ENCODE measurements around the gene PKP2. TPM values are rescaled to one million over a fixed set of nuclear protein-coding genes. Genes with fewer than 3 reads are reported as not detected.
A peak's percentile ranks its signal among the peaks of the same experiment; 100 is the strongest.

Gene PKP2
- total RNA-seq, 1 donor from 2014 or later, result not detected

DNA sequence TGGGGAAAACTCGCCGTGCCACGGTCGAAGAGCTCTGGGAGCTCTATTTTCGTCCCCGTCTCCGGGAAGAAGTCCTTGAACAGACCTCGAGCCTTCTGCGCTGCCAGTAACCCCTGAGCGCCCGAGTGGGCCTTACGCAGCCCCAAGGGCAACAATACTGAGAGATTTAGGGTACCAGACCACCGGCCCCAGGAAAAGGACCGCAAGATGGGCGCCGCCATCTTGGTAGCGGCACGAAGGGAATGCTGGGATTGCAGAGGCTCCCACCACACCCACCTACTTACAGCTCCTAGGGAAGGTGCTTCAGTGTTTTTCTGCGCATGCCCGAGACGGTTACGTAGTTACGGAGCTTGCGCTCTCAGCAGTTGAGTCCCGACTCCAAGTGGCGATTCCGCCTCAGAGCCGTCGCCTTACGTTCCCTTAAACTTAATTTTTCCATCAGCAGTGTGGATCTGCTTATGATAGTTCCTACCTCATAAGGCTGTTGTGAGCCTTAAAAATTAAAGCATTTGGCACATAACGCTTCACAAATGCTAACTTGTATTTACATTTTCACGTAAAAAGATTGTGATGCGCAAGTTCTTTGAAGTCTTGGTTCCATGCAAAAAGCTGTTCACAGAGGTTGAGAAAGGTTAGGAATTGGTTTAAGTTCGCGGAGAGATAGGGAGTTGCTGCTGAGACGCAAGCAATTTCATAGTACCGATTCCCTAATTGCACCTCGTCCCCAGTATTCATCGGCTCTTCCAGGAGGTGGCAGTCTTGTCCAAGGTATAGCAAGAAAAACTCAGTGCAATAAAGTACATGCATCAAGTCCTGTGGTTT lies 140.7 kb downstream of the PKP2 start, which contains the start of gene YARS2:
Gene YARS2, minus strand, starts transcription at position 244 of the 822 bp plus-strand sequence. Its CDS starts 23 bp downstream, at position 221.
- TF ChIP-seq CTCF (IDR thresholded peaks at IDR 0.05), result no peak
- ChIA-PET POLR2A (interaction anchor here (0.6 to 2.0 kb wide), 12 partner anchors 10 to 1430 kb away, joined by 3 to 77 read pairs (median 4); partner anchors contain the start of genes ALG10, DNM1L and SINHCAF), CTCF (interaction anchor here (0.7 to 3.5 kb wide), 14 partner anchors 11 to 1482 kb away, joined by 3 to 51 read pairs (median 4); partner anchors contain the start of gene ALG10)
- DNase-seq (peak; percentile 75), ATAC-seq (ENCODE audit: low read depth) (peak; percentile 87)
- Mint-ChIP-seq H3K4me3 (peak within 1 kb of the TSS; percentile 95), H3K27me3 (no peaks in the 10 kb centered on the region), H3K36me3 (ENCODE audit: low read depth) (peaks cover 35% of the 10 kb centered on the region), H3K9me3 (no peaks in the 10 kb centered on the region), H3K27ac (peak within 1 kb of the TSS; percentile 92), H3K4me1 (peaks cover 17% of the 10 kb centered on the region)
- intact Hi-C loops (cut with micrococcal nuclease), result loop anchor here (1.0 to 5.0 kb wide), 10 partner anchors 77 to 2001 kb away; partner anchors contain the start of genes ALG10, CAPRIN2, DNM1L and SINHCAF

DNA sequence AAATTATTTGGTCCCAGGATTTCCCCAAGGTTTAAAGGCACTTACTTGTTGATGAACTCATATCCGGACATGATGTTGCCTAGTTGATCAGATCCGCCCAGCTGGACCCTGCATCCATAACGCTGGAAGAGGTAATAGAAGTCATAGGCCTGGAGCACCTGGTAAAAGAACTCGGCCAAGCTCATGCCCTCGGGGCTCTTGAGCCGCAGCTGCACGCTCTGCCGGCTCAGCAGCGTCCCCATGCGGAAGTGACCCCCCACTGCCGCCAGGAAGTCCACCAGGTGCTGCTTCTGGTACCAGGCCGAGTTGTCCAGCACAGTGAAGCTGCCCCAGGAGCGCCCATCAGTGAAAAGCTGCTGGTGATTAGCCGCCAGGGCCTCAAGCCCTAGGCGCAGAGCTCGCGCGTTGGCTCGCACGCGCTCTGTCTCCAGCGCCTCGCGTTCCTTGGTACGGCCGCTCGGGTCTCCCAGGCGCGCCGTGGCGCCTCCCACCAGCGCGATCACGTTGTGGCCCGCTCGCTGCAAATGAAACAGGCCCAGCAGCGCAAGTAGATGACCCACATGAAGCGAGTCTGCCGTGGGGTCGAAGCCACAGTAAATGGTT lies 141.4 kb downstream of the PKP2 start:
- H3K4me1 Mint-ChIP-seq, result peaks cover 17% of the 10 kb centered on the region

GRCh38 chr12:32754111-32754510 lies 142.5 kb downstream of the PKP2 start:
- H3K36me3 Mint-ChIP-seq (ENCODE audit: low read depth), result peaks cover 47% of the 10 kb centered on the region
- CTCF ChIA-PET, result interaction anchor here (0.9 to 3.4 kb wide), 3 partner anchors 82 to 387 kb away, joined by 4 to 43 read pairs (median 9); no protein-coding TSS in a partner anchor
- TF ChIP-seq CTCF (IDR thresholded peaks at IDR 0.05), result no peak
- ATAC-seq (ENCODE audit: low read depth) (no peak), DNase-seq (no peak)
- H3K4me3 Mint-ChIP-seq, result peak overlapping the region; percentile 95
- POLR2A ChIA-PET, result interaction anchor here (0.7 to 1.9 kb wide), 5 partner anchors 12 to 1101 kb away, joined by 4 to 9 read pairs (median 5); partner anchors contain the start of gene AMN1
- intact Hi-C loops (cut with micrococcal nuclease), result loop anchor here (2.0 kb wide), 1 partner anchor 1999 kb away; the partner anchor contains the start of gene CAPRIN2
- peaks cover 17% of the 10 kb centered on the region for H3K4me1 Mint-ChIP-seq
- H3K27ac Mint-ChIP-seq, result peak overlapping the region; percentile 68
- no peaks in the 10 kb centered on the region for H3K9me3 Mint-ChIP-seq
- H3K27me3 Mint-ChIP-seq, result no peaks in the 10 kb centered on the region

More for the DNA sequence above, 141.4 kb downstream of the PKP2 start:
- DNase-seq, result peak; percentile 64
- ChIA-PET POLR2A (interaction anchor here (0.6 to 2.0 kb wide), 17 partner anchors 9 to 1429 kb away, joined by 3 to 77 read pairs (median 4); partner anchors contain the start of genes ALG10, DNM1L and SINHCAF), CTCF (interaction anchor here (0.7 to 3.5 kb wide), 15 partner anchors 10 to 1481 kb away, joined by 3 to 51 read pairs (median 4); partner anchors contain the start of gene ALG10)
- Mint-ChIP-seq H3K27me3 (no peaks in the 10 kb centered on the region), H3K9me3 (no peaks in the 10 kb centered on the region), H3K27ac (peak overlapping the region; percentile 92), H3K36me3 (ENCODE audit: low read depth) (peaks cover 42% of the 10 kb centered on the region), H3K4me3 (peak overlapping the region; percentile 95)
- TF ChIP-seq CTCF (IDR thresholded peaks at IDR 0.05), result peak; percentile 27
- ATAC-seq (ENCODE audit: low read depth), result peak; percentile 65
- intact Hi-C loops (cut with micrococcal nuclease), result loop anchor here (1.0 to 5.0 kb wide), 8 partner anchors 76 to 2000 kb away; partner anchors contain the start of genes CAPRIN2, DNM1L and SINHCAF

GRCh38 chr12:32753605-32754004 lies 143.0 kb downstream of the PKP2 start:
- intact Hi-C loops (cut with micrococcal nuclease), result loop anchor here (2.0 kb wide), 1 partner anchor 1999 kb away; the partner anchor contains the start of gene CAPRIN2
- H3K36me3 Mint-ChIP-seq (ENCODE audit: low read depth), result peaks cover 51% of the 10 kb centered on the region
- POLR2A ChIA-PET, result no interaction called here

More at GRCh38 chr12:32753605-32754004, 143.0 kb downstream of the PKP2 start:
- Mint-ChIP-seq H3K4me1 (peaks cover 17% of the 10 kb centered on the region), H3K4me3 (peak overlapping the region; percentile 8), H3K27me3 (no peaks in the 10 kb centered on the region), H3K27ac (no peak overlapping the region), H3K9me3 (no peaks in the 10 kb centered on the region)
- CTCF ChIA-PET, result no interaction called here
- no peak for TF ChIP-seq CTCF (IDR thresholded peaks at IDR 0.05)
- ATAC-seq (ENCODE audit: low read depth) (no peak), DNase-seq (no peak)
